ENCODE measurements around the gene HFE.
A peak's percentile ranks its signal among the peaks of the same experiment; 100 is the strongest.
"Not testable (repeated sequence)": the region's sequence is repeated elsewhere in the genome, so short reads cannot be mapped to it uniquely, and the experiment has no call there.

Gene HFE

DNA sequence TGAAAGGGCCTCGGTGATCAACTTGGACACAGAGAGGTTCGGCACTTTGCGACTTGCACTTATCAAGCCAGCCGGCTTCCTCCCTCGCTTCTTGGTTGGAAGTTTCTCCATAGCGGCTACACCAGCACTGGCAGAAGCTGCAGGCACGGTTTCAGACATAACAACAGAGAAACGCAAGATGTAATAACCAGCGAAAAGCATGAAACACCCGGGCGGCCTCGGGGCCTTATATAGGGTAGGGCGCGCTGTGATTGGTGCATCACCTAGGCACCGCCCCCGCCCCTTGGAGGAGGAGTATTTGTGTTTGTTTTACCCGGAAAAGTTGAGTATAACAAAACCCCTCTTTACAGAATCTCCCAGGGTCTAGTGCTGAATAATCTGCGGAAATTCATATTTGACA is 20.7 kb downstream of the HFE start:
- DNase-seq (ENCODE audit: low read depth in 2 of 2) = no peak

DNA sequence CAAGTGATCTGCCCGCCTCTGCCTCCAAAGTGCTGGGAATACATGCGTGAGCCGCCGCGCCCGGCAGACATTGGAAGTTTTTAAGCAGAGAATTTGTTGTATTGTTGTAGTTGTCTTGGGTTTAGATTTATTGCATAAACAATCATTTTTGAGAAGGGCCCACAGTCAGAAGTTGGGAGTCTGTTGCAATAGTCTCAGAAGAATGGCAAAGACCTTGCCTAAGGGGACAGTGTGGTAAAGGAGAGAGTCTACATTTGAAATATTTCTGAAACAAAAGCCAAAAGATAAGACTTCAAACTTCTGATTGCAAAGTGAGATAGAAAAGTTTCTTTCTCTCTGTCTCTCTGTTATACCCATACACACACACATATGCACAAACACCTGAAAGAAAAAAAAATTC is 22.5 kb downstream of the HFE start:
- no peak for DNase-seq (ENCODE audit: low read depth in 2 of 2)

DNA sequence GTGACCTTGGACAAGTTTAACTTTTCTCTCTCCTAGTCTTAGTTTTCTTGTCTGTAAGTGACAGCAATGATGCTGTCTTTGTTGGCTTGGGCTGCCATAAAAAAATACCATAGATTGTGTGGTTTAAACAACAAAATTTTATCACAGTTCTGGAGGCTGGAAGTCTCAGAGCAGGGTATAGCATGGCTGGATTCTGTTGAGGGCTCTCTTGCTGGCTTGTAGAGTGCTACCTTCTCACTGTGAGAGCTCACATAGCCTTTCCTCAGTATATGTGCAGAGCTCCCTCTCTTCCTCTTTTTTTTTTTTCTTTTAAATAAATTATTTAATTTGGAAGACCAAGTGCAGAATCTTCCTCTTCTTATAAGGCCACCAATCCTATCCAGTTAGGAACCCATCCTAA is 26.3 kb downstream of the HFE start:
- DNase-seq (ENCODE audit: low read depth in 2 of 2) = no peak

DNA sequence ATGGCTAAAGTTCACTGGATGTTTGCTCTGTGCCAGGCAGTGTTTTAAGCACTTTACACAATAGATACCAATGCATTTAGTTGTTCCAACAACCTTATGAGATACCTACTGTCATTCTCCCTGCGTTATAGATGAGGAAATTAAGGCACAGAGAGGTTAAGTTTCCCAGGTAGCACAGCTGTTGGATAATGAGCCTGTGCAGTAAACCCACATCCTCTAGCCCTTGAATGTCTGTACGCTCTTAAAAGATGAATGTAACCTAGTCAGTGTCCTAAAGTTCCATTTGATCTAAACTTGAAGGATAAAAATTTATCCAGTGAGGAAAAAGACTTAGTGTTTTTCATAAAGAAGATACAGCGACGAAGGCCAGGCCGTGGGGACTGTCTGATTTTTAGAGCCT is 28.0 kb downstream of the HFE start:
- no peak for DNase-seq (ENCODE audit: low read depth in 2 of 2)

DNA sequence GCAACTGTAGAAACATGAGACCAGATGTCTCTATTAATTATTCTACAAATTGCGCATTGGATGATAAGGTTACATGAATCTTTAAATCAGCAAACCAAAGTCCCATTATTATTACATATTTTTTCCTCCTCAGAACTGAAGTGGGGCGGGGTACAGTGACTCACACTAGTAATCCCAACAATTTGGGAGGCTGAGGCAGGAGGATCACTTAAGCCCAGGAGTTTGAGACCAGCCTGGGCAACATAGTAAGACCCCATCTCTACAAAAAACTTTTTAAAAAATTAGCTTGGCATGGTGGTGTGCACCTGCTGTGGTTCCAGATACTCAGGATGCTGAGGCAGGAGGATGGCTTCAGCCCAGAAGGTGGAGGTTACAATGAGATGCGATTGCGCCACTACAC is 29.0 kb downstream of the HFE start:
- no peak for DNase-seq (ENCODE audit: low read depth in 2 of 2)

DNA sequence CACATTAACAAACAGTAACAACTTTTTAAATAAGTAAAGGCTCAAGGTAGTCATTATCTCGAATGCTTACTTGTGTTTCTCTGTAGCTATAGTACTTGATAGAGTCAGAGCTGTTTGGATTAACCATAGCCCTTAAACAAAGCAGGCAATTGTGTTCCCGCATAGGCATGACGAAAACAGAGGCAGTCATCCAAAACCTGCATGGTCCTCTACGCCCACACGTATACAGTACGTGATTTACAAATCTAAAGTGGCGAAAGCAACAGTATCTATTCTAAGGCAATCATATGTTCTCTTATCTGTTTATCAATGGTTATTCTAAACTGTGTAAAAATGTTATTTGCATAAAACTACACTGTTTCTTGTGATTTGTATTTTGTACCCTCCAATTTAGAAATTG is 31.8 kb downstream of the HFE start:
- DNase-seq (ENCODE audit: low read depth in 2 of 2) = no peak

DNA sequence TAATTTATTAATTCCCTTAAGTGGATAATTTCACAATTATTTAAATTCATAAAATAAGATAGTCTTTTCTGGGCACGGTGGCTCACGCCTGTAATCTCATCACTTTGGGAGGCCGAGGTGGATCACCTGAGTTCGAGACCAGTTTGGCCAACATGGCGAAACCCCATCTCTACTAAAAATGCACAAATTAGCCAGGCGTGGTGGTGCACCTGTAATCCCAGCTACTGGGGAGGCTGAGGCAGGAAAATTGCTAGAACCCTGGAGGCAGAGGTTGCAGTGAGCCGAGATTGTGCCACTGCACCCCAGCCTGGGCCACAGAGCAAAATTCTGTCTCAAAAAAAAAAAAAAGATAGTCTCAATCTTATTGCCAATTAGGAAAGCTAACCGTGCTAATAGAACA is 32.9 kb downstream of the HFE start:
- not testable (repeated sequence) for DNase-seq (ENCODE audit: low read depth in 2 of 2)

DNA sequence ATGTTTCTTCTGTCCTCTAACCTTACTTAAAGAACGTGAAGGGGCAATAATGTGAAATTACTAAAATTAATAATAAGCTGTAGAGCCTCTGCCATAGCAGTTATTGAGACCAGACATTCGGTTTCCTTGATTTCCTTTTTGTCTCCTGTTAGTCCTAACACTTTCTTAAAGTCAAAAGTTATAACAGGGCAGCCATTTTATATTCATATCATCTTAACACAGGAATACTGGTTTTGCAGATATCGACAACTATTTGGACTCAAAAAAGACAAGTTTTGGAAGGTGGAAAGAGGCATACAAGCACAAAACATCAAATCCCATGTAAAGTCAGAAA is 33.5 kb downstream of the HFE start:
- no peak for DNase-seq (ENCODE audit: low read depth in 2 of 2)

DNA sequence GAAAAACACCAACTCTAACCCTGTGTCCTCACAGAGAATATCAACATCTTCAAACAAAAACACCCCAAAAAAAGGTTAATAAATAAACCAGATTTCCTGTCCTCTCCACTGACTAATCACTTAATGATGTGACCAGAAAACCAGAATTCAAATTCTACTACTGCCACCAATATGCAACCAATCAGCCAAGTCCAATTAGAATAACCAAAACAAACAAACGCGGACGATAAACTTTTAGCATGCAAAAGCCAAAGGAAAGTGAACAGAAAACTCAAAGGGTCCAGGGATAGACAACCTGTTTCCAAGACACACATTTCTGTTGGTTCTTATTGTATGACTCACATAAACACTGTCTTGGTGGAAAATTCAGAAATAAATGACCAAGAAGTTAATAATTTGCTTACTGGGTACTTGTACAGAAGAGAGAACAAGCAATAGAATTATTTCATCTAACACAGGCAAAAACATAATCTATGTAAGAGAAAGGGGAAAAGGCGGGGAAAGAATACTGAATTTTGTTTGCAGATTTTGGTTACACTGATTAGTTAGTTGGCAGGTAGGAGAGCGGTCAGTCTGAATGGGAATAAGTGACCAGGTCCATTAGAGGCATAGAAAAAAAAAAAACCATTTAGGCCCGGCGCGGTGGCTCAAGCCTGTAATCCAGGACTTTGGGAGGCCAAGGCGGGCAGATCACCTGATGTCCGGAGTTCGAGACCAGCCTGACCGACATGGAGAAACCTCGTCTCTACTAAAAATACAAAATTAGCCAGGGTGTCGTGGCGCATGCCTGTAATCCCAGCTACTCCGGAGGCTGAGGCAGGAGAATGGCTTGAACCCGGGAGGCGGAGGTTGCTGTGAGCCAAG is 34.1 kb downstream of the HFE start:
- DNase-seq (ENCODE audit: low read depth in 2 of 2) = no peak

DNA sequence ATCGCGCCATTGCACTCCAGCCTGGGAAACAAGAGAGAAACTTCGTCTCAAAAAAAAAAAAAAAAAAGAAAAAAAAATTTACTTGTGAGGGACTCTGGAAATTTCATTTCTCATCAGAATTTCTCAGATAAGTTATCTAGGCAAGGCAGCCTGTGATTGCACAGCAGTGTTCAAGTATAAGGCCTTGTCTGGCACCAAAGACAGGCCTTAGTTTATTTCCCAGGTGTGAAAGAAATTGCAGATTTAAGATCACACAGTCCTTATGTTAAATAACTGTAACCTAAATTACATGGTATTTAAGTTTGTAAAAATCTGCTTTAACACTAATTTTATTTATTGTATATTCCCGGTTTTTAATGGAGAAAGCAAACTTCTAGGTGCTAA is 34.8 kb downstream of the HFE start:
- no peak for DNase-seq (ENCODE audit: low read depth in 2 of 2)

DNA sequence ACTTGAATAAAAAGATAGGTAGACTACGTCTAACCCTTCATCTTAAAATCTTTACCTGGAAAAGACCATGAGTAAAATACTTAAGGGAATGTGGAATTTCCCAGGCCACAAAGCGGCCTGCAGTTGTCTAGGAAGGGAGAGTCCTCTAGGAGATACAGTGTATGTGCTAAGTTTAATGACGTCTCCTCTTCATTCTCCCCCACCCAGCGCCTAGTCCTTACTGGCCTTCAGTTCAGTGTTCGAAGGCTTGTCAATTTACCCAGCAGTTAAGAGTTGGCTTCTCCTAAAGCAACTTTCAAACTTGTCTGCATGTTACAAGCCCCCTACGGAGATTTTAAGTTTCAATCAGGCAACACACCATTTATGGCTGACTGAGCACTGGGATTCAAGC is 35.2 kb downstream of the HFE start:
- no peak for DNase-seq (ENCODE audit: low read depth in 2 of 2)

DNA sequence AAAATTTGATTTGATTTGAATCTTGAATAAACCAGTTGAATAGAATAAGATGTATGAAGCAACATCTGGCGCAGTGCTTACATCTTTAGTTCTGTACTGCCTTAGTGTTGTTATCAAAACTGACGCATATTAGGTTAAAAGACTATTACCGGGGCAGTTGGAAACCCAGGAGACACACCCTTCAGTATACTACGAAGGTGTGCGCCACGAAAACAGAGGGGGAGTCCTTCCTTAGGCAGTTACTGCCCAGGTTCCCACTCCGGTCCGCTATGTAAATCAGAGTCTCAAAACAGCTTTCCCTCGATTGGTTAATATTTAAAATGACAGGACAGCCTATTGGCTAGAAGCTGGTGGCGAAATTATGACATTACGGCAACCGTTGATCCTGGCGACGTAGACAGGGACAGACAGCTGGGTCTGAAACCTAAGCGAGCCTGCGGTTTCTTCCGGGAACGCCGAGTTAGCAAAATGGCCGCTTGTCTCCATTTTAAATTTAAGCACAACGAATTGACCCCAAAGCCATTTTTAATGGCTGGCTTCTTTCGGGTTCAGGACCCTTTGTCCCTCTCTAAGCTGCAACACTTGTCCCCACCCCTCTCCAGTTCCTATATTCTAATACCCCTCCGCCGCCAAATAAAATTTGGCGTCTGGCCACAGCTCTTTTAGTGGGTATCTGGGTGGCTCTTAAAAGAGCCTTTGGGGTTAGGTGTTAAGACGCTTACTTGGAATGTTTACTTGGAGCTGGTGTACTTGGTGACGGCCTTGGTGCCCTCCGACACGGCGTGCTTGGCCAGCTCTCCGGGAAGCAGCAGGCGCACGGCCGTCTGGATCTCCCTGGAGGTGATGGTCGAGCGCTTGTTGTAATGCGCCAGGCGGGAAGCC is 35.8 kb downstream of the HFE start:
- peak; percentile 72 to 90 for DNase-seq (ENCODE audit: low read depth in 2 of 2)

DNA sequence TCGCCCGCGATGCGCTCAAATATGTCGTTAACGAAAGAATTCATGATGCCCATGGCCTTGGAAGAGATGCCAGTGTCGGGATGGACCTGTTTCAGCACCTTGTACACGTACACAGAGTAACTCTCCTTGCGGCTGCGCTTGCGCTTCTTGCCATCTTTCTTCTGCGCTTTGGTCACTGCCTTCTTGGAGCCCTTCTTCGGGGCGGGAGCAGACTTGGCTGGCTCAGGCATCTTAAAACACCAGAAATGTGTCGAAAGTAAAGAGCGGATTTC is 36.4 kb downstream of the HFE start:
- DNase-seq (ENCODE audit: low read depth in 2 of 2) = peak in 1 of 2 donors; percentile 45

DNA sequence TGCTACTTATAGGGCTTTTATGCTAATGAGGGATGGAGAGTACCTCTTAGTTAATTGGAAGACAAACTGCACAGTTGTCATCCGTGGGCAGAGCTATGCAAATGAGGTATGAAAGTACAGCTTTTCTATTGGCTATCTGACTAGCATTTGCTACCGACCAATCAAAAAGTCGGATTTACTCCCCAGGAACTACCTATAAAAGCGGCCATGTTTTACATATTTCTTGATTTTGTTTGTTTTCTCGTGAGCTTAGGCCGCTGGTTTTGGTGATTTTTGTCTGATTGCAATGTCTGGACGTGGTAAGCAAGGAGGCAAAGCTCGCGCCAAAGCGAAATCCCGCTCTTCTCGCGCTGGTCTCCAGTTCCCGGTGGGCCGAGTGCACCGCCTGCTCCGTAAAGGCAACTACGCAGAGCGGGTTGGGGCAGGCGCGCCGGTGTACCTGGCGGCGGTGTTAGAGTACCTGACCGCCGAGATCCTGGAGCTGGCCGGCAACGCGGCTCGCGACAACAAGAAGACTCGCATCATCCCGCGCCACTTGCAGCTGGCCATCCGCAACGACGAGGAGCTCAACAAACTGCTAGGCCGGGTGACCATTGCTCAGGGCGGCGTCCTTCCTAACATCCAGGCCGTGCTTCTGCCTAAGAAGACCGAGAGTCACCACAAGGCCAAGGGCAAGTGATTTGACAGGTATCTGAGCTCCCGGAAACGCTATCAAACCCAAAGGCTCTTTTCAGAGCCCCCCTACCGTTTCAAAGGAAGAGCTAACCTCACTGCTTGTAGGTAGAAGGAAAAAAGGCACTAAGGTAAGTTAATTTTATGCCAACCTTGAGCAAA is 36.9 kb downstream of the HFE start:
- DNase-seq (ENCODE audit: low read depth in 2 of 2) = peak; percentile 42 to 69

DNA sequence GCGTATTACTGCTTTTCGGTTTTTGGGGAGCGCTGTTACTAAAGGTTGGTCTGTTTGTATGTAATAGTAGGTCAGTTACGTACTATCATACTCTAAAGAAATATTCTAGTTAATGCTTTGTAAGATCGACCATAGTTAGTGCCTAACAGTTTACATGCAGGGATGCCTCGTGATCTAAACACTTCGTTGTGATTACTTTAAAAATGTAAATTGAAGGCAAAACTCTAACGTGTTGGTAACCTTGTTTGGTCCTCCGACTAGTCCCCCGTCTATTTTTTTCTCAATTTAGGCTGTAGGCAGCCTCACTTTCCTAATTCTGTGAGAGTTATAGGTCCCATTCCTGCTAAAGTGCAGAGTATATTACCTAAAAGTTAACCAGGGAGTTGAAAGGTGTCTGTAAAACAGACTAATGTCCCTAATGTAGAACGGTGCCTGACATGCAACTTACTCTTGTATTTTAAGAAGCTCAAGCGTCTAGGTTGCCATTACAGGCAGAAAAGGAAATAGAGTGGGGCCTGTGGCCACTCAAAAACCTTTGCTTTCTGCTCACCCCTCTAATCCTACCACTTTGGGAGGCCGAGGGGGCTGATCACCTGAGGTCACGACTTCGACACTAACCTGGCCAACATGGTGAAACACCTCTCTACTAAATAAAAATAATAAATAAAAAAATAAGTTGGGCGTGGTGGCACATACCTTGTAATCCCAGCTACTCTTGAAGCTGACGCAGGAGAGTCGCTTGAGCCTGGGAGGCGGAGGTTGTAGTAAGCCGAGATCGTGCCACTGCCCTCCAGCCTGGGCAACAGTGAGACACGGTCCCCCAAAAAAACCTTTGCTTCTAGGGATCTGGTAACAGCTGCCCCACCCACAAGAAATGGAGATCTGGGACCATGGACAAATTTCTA is 37.8 kb downstream of the HFE start:
- no peak for DNase-seq (ENCODE audit: low read depth in 2 of 2)

DNA sequence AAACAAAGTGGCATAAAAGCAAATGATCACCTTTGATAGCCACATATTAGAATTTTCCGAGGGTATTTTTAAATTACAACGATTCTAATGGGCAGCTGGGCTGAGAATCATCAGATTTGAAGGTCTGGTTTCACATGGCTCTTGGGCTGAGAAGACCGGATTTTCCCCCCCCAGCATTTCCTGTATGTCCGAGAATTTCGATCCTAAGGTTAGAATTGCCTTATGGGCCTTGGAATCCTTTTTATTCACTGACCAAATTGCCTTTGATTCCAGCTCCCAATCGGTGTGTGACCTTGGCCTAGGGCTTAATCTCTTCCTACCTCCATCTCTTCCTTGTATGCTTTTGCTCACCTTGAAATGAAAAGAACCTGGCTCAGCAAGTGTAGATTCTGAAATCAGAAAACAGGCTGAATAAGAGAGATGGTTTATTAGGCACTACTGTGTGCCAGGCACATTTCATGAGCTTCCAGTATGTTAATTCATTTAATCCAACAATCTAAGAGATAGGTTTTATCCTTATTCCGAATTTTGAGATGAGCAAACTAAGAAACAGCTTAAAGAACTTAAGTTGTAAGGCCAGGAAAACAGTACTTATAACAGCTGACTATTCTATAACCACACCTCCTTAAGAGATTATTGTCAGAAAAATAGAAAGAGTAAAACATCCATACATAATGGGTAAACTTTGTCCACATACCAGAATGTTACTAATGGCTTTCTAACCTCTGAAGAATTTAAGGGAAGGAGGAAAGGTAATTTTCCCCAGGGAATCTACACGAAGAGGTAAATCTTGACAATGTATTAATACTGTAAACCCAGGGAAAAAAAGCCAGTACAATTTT is 39.4 kb downstream of the HFE start:
- DNase-seq (ENCODE audit: low read depth in 2 of 2) = no peak

DNA sequence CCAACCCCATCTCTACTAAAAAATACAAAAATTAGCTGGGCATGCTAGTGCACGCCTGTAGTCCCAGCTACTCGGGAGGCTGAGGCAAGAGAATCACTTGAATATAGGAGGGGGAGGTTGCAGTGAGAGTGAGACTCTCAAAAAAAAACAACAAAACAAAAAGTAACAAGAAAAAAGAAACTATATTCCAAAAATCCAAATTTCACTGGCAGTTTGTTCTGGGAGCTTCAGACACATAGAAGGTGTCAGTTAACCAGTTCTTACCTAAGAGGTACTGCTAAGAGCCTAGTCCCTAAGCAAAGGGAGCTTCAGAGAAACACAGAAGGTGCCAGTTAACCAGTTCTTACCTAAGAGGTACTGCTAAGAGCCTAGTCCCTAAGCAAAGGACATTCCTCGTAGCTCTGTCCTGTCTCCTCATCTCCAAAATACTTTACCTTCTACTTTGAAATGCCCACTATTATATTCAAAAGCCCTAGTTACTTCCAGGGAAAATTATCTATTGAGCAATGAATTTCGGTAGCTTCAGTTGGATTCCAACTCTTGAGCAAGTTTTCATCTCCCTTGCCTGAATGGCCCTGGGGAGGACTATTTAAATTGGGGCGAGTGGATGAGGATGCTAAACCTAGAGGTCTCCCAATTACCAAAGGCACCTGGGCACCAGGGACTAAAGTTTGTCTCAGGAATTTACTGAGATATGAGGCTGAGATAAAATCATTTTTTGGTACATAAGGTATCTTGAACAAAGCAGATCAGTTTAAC is 41.0 kb downstream of the HFE start:
- no peak for DNase-seq (ENCODE audit: low read depth in 2 of 2)

DNA sequence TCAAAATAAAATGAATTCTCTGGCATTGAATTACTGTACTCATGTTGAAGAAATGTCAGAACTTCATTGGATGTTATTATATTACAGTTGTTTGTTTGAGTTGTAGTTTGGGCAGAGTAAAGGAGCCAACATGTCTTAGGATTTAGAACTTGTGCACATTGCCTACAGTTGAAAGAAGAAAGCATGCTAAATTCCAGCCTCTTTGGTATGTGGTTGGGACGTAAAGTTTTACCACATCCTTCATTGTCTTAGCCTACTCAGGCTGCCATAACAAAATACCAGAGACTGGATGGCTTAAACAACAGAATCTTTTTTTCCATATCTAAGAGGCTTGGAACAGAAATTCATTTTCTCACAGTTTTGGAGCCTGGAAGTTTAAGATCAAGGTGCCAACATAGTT is 42.4 kb downstream of the HFE start:
- no peak for DNase-seq (ENCODE audit: low read depth in 2 of 2)

DNA sequence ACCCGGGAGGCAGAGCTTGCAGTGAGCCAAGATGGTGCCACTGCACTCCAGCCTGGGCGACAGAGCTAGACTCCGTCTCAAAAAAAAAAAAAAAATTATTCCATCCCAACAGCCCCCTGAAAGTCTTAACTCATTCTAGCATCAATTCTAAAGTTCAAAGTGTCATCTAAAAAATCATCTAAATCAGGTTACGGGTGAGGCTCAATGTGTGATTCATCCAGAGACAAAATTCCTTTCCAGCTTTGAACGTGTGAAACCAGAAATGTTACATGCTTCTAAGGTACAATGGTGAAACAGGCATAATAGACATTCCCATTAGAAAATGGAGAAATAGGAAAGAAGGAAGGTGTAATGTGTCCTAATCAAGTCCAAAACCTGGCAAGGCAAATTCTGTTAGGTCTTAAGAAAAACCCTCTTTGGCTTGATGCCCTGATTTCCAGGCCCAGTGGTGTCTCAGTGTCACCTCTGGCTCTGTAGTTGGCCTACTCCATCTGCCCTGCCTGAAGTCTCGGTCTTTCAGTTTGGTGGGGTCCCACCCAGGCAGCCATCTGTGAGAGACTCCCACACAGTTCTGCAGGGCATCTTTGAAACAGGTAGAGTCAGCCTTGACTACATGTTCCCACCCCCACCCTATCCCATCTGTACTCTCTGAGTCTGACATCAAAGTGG is 43.5 kb downstream of the HFE start:
- DNase-seq (ENCODE audit: low read depth in 2 of 2) = no peak
